GM21576 (cell line): ENCODE measurements around the gene NKAPL.

Source experiments
- ATAC-seq: cut with Tn5 transposase; IDR thresholded peaks from one replicate; pipeline ENCODE4 v1.9.1; 2021; ENCODE audit warnings: mild to moderate bottlenecking, moderate library complexity; ENCODE audit not compliant: unreplicated experiment

The NKAPL gene

DNA sequence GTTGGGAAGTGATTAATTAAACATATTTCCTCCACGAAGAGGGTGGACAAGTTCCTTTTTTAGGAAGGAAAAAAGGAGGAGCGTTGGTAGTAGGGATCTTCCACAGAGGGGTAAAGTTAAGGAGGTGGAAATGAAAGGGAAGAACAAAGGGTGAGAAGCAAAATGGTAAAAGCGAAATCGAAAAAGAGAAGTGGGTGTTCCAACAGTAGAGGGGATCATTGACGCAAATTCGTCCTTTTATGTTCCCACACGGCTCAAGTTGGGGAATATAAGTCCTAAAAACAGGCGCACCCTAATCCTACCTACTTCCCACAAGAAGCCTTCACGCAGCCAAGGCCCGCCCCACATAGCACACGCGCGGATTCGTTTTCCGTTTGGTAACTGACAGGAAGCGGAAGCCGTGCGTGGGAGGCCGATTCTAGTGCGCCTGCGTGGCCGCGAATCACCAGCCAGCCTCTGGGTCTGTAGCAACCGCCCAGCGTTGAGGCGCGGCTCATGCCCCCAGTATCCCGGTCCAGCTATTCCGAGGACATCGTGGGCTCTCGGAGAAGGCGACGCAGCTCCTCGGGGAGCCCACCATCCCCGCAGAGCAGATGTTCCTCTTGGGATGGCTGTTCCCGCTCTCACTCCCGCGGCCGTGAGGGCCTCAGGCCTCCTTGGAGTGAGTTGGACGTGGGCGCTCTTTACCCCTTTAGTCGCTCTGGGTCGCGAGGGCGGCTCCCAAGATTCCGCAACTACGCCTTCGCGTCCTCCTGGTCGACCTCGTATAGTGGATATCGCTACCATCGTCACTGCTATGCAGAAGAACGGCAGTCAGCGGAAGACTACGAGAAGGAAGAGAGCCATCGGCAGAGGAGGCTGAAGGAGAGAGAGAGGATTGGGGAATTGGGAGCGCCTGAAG lies at the start of gene NKAPL:
TSS of gene NKAPL (plus strand) at position 421 of the 901 bp plus-strand sequence. CDS start at position 496, 75 bp downstream.
- ATAC-seq: no peak

DNA sequence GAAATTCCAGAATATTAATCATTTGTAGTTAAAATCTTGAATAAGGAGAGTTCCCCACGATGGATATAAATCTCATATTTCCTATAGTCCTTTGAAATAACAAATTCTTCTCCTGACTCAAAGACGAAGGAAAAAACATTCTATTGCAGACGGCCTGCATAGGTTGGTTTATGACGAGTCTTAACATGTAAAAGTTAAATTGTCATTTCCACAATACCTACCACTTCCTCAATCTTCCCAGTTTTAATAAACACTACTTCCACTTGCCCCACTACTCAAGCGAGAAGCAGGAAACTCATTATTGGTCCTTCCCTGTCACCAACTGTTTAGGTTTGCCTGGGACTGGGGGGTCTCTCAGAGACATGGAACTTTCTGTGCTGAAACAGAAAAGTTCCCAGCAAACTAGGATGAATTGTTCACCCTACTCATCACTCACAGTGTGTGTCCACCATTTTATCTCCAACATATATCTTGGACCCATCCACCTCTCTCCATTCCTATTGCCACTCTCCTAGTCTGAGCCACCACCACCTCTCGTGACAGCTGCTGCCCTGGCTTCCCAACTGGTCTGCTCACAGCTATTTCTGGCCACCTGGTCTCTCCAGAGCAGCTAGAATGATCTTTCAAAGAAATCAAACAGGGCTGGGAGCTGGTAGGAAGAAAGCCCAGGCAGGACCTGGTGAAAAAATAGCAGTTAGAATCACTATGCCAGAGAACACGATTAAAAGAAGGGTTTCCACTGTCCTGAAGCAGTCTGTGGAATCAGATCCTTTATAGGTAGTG lies 49.2 kb upstream of the NKAPL start:
- ATAC-seq: no peak

DNA sequence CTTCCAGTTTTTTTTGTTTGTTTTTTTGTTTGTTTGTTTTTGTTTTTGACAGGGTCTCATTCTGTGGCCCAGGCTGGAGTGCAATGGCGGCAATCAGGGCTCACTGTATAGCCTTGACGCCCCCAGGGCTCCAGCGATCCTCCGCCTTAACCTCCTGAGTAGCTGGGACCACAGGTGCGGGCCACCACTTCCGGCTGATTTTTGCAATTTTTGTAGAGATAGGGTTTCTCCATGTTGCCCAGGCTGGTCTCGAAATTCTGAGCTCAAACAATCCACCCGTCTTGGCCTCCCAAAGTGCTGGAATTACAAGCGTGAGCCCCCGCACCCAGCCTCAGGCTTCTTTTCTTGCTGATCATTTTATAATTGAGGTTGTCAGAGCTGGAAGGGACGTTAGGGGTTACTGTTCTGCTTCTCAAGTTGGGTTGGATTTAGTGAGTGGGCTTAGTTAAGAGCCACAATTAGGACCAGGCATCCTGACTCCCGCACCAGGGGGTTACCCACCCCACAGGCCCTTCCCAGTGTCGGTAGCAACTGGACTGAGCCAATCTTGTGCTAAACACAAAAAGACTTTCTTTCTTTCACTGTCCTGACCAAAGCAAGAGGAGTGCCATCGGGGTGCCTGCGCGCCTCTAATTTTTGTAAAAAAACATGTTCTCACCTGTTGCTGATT lies 47.1 kb upstream of the NKAPL start:
- ATAC-seq: no peak

DNA sequence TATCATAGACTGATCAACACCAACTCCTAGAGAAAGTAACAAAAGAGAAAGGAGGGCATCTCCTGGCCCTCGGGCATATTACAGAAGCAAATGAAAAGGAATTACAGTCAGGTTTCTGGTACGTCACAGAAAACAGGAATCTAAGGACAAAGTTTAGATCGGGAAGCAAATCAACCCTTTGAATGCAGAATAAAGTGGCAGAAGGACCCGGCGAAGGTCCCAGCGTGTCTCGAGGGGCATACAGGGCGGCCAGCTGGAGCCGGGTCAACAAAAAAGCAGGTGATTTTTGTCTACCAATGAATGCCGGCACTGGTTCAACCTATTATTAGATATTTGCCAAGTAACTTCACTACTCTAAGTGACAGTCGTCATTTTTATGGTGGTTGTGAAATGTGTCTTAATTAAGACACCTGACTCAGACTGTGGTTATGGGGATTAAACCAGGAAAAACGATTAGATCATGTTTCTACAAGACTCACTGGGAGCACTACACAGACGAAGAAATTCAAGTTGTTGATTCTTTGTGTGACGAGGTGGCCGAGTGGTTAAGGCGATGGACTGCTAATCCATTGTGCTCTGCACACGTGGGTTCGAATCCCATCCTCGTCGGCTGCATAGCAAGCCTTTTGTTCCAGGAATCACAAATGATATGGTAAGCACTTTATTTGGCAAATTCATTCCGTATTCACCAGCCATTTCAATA lies 46.4 kb upstream of the NKAPL start:
- ATAC-seq: peak; percentile 48

DNA sequence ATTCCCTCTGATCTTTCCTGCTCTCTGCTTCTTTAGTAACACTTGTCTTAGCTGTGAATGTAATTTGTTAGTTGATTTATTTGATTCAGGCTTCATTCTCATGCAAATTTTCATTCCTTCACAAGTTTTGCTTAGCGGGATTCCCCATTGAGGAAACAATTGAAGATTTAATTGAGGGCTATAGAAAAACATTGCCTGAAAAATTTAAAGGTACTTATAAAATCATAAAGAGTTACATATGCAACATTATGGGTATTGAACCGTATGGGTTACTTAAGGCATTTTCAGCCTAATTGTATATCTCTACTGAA lies 45.9 kb upstream of the NKAPL start:
- no peak for ATAC-seq

DNA sequence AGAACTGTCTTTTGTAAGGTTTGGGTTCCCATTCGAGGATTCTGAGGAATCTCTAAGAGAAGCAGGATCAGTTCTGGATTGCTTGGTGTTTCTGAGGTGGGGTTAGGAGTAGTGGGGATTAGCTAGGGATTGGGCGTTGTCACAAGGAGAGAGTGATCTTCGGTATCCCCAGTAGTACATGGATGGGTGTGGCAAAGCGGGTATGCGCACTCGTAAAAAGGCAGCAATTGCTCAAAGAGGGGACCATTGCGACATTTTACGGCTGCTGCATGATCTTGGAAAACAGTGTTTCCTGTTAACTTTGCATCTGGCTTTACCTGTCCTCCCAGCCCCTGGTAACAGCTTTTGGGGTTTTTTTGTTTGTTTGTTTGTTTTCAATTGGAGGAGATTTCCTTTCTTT lies 43.7 kb upstream of the NKAPL start:
- ATAC-seq: no peak

DNA sequence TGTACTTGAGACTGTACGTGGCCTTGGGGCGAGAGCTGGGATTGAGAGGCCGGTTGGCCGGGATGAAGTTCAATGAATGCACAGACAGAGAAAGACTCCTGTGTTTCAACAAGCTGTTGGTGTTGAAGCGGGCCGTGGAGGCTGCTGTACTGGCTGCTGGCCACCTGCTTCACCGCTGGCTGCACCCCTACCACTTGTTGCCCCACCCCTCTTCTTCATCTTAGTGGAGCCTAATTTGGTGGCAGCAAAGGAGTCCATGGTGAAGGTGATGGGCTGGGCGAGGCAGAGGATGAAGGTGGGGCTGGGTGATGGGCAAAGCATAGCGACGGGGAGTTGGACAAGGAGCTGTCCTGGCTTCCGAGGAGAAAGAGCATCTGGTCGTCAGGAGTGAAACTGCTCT lies 41.2 kb upstream of the NKAPL start:
- ATAC-seq: no peak

DNA sequence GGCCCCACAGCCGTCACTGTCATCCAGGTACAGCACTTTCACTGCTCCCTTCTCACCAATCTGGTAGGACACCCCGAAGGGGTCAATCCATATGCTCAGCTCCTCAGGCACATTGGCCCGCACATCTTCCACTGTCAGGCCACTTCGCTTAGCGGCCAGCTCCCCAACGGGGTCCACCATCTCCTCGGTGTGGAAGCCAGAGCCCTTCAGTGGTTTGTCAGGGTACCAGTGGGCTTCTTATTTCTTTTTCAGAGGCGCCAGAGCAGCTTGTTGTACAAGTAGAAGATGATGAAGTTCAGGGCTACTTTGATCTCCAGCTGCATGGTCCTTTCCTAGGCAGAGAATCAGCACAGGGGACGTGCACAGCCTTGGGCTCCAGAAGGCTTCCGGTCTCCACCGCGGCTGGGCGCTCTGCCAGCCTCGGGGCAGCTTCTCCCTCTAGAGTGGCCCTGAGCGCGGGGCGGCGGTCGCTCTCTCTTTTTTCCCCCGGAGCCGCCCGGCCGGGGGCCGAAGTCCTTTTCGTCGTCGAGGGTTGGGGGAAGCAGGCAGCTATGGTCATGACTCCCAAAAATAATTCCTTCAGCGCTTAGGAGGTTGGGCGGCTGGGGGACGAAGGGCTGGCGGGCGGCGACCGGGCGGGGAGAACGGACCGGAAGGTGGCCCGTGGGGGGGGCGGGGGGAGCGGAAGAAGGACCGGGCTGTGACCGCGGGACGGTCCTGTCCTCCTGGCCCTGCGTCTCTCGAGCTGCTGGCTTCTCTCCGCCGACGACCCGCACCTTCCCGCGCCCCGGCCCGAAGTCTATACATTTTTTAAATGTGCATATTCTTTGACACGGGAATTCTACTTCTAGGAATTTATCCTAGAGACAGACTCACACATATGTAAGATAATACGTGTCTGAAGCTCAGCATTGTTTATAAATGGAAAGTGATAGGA lies 40.5 kb upstream of the NKAPL start:
- ATAC-seq: peak; percentile 73

DNA sequence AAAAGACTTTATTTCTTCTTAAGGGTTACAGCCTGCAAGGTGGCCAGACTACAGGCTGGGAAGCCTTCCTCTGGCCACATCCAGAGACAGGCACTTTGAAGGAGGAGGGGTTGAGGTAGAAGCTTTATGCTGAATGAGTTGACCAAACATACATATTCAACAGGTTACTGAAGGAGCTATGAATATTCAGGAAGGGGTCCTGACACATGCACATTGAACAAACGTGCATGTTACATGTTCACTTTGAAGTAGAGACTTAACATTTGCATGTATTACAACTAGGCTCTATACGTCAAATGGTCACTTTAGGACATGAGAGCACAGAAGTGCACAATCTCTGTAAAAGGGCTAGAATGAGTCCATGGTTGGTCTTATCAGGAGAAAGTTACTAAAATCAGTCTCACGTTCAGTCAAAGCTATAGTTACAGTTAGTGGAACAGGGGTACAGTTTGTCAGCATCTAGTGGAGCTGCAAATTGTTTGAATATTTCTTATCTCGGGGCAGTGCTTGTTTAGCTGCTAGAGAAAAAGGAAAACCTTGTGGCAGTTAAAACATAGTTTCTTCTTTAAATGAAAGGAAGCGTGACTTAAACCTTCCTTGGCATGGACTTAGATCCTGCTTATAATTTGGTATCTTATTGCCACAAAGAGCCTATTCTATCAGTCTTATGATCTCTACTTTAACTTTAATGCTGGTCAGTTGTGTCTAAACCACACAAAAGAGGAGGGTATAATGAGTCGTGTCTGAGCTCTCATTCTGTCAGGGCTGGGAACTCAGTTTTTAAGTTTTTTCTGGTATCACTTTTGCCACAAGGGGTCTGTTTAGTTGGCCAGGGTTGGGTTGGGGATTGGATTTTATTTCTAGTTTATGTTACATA lies 38.6 kb upstream of the NKAPL start:
- no peak for ATAC-seq

DNA sequence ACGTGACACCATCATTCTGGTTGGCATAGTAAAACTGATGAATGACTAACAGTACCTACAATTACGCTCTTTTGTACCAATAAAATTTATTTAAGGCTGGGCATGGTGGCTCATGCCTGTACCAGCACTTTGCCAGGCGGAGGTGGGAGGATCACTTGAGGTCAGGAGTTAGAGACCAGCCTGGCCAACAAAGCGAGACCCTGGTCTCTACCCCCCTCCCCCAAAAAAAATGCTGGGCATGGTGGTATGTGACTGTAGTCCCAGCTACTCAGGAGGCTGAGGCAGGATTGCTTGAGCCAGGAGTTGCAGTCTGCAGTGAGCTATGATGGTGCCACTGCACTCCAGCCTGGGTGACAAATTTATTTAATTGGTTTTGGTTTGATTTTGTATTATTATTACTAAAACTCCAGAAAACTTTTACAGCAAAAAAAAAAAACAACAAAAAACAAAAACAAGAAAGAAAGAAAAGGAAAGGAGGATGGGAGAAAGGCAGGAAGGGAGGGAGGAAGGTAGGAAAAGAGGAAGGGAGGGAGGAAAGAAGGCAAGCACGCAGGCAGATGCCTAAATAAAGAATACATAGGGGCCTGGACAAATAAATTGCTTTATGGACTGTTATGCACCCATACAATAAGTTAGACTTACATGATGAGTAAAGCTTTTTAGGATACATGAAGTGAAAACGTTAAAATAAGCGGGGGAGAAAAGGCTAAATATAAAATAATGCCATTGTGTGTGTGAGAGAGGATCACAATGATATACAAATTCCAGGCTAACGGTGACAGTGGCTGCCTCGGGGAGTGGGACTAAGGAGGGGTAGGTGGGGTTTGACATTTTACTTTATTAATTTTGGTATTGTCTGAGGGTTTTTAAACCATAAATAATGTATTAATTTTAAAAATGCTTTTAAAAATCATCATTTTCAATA lies 34.7 kb upstream of the NKAPL start:
- ATAC-seq: no peak

DNA sequence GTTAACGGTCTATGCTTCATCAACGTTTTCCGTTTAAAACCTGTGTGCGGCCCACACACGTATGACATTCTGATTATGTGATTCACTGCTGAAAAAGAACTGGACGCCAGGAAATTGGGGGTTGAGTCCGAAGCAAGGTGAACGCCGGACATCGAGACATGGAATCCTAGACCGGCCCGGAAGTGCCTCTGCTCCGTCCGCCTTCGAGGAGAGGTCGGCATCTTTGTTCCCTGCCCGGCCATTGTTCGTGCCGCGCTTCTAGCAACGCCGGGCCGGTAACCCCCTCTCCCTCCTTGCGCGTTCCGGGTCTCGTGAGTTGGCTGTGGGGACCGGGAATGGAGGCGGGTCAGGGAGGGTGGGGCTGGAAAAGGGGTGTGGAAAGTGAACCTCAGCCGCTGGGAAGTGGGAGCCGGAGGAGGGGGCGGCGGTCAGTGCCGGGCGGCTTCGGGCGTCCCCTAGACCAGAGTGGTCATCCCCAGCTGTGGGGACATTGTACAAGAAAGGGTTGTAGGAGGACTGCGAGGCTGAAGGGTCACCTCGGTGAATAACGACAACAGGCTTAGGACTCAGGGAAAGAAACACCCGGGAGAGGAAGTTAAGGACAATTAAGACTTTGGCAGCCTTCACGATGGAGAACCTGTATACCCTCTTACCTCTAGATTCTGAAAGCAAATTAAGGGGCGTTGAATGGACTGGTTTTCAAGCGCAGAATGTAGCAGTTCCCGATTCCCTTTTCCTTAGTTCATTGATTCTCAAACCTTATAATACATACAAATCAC lies 33.9 kb upstream of the NKAPL start, which contains the start of gene ZSCAN9:
TSS of gene ZSCAN9 (plus strand) at position 220 of the 779 bp plus-strand sequence. CDS start 1,810 bp downstream, outside the sequence.
- ATAC-seq: peak; percentile 89

DNA sequence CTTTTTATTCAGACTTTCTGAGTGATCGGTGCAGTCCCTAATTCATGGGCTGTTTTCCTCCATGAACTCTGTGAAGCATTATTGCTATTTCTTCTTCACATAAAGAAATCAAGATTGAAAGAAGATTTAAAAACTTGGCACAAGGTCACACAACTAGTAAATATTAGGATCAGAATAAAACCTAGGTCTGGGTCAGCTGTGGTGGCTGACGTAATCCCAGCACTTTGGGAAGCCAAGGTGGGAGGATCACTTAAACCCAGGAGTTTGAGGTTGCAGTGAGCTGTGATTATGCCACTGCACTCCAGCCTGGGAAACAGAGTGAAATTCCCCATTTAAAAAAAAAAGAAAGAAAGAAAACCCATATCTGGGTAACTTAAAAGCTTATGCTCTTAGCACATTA lies 32.6 kb upstream of the NKAPL start:
- no peak for ATAC-seq

DNA sequence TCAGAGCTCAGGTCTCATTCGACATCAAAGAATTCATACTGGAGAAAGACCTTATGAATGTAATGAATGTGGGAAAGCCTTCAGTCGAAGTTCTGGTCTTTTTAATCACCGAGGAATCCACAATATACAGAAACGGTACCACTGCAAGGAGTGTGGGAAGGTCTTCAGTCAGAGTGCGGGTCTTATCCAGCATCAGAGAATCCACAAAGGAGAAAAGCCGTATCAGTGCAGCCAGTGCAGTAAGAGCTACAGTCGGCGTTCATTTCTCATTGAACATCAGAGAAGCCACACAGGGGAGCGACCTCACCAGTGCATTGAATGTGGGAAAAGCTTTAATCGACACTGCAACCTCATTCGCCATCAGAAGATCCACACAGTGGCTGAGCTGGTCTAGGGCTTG lies 26.3 kb upstream of the NKAPL start:
- ATAC-seq: no peak

DNA sequence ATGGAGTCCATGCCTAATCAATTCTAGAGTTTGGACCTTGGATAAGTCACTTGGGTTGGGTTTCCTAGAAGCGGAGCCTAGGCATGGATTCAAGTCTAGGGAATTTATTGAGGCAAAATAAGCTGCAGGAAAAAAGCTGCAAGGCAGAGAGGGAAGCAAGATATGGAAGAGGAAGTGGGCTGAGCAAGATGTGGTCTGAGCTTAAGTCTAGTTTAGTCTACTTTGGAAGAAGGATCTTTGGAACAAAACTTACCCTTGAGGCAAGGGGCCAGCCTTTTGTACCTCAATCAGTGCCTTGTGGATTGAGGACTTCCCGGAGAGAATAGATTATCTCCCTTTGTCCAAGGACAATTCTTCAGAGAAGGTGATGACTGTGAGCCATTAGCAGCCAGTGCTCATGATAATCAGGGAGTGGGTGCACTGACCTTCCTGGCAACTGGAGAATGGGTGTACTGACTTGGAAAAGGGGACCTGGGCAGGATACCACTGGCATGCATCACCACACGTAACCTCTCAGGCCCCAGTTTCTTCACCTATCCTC lies 23.1 kb upstream of the NKAPL start:
- no peak for ATAC-seq

DNA sequence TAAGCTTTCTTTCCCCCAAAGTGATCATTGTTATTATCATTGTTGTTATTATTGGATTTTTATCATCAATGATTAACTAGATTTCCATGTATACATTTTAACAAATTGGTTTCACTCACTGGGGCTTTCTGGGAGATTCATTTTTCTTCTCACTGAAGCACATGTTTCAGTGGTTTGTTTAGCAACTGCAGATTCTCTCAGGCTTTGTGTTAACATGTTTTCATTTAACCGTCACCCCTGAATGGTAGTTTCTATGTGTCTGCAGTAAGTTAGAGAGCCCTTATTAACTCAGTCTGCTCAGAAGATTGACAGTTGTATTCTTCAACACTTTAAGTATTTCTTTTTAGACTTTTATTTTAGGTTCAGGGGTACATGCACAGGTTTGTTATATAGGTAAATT lies 19.5 kb upstream of the NKAPL start:
- no peak for ATAC-seq

DNA sequence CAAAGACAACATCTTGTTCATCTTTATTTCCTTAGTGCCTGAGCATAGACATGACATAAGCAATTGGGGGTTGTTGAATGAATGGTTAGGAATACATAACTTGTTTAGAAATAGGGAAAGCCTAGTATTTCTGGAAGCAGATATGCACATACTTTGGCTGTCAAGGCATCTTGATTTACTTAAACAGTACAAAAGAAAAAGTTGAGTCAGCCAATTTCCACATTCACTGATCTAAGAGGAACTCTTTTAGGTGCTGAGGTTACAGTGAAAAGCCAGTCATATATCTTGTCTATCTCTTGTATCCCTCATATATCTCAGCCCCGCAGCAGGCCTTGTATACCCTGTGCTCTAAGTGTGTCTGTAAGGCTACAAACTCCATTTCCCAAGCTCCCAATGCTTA lies 18.6 kb upstream of the NKAPL start:
- no peak for ATAC-seq

DNA sequence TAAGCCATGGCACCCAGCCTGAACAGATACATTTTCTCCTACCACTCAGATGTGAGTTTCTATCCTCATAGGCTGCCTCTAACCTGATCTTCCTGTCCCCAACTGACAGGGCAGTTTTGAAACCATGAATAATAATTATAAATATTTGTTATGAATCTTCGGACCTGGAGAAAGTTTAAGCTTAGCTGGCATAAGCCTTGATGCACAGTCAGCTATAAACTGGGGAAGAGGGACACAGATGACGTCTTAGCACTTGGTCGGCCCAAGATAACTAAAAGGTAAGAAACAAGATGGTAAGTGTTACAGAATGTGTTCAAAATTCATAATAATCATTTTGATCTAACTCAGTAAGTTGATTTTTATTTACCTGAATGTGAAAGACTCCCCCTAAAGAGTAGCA lies 15.2 kb upstream of the NKAPL start:
- ATAC-seq: no peak
